Measurements from ENCODE around the gene WFDC1.

The WFDC1 gene

DNA sequence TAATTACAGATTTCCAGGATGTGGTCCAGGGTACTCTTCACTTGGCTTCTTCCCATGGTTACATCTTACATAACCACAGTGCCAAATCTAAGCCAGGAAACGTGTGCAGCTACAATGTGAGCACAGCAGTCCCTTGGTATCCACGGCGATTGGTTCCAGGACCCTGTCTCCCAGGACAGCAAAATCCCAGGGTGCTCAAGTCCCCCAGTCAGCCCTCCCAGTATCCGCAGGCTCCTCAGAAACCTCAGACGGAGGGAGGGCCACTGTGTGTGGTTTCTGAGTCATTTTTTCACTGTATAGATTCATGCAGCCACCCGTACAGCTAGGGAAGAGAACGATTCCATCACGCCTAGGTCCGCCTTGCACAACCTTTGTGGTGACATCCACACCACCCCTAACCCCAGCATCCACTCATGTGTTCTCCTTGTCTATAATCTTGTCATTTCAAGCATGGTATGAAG is 62.5 kb downstream of the WFDC1 start:
- no peak for DNase-seq

DNA sequence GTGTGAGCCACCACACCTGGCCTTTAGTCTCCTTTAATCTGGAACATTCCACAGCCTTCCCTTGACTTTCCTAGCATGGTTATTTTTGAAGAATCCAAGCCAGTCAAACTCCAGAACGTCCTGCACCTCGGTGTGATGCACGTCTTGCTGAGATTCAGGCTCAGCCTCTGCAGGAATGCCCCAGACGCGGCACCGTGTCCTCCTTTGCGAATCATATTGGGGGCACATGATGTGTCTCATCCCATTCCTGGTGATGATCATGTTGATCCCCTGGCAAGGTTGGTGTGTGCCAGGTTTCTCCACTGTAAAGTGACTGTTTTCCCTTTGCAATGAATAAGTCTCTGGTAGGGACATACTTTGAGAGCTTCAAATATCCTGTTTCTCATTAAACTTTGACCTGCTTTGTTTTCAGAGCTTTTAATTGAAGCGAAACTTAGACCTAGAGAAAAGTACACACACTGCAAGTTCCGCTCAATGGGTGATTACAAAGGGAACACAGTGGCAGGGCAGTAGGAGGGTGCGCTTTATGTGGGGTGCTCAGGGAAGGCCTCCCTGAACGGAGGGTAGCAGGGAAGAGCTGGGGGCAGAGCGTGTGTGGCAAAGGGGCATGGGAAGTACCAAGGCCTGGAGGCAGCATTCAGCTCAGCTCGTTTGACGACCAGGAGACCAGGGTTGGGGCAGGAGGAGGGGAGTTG is 64.1 kb downstream of the WFDC1 start:
- DNase-seq: no peak

DNA sequence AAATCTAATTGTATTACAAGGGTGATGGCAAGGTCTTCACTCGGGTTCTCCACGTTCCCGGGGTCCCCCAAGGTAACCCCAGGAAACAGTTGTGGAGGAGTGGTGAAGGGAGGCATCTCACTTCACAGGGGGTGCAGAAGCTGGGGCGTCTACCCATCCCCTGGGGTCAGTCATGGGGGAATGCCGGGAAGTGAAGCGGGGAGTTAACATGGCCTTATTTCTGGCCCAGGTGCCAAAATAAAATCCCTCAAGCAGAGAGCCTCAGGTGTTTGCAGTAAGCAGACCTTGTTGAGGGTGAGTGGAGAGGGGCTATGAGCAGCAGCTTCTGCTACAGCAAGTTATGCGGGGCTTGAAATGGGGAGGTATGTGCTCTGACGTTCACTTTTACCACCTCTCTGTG is 64.6 kb downstream of the WFDC1 start:
- no peak for DNase-seq

DNA sequence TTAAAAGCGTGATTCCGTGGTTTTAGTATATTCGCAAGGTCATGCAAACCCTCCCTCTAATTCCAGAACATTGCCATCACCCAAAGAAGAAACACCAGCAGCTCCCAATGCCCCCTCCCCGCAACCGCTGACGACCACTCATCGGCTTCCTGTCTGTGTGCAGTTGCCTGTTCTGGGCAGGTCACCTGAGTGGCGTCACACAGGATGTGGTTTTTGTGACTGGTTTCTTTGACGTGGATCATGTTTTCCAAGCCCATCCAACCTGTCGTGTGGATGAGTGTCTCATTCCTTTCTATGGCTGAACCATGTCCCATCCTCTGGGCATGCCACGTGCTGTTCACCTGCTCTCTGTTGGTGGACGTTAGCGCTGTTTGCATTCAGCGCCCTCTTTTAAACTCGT is 65.5 kb downstream of the WFDC1 start:
- no peak for DNase-seq

DNA sequence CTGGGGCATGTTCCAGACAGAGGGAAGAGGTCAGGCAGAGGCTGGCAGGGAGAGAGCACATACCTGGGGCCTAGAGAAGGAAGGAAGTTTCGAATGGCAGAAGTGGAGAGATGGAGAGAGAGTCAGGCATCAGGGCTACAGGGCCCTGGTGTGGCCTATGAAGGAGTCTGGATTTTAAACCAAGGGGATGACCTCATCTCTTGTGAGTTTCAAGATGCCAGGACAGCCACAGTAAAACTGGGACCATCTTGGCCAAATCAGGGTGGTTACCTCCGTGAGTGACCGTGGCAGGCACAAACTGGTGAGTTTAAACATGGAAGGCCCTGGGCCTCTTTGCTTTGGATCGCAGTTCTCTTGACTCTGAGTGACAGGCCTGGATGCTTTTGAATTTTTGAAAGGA is 66.1 kb downstream of the WFDC1 start:
- DNase-seq: no peak

DNA sequence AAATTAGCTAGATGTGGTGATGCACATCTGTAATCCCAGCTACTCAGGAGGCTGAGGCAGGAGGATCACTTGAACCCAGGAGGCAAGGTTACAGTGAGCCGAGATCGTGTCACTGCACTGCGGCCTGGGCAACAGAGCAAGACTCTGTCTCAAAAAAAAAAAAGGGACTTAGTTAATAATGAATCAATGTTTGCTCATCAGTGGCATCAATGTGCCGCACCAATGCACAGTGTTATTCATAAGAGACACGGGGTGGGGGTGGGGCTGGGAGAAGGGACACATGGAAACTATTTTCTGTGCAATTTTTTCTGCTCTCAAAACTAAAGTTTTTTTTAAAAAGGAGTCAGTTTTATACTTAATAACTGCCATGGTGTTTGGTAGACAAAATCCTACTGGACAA is 66.9 kb downstream of the WFDC1 start:
- no peak for DNase-seq

DNA sequence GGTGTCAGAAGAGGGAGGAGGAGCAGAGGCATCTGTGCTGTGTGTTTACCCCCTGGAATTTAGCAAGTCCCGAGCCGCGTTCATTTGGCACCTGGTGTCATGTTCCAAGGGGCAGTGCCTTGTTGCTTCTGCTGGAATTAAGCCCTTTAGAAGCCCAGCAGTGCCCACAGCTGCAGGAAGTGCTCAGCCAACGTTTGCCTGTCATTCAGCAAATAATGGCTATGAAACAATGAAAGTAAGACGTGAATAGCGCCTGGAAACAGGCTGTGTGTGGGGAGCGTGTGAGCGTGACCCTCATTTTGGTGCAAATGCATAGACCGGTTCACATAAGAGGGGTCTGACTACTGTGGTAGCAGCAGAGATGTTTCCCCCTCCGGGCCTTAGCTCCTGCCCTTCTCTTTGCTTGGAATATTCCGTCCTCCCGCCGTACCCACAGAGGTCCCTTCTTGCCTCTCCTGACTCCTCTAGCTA is 67.8 kb downstream of the WFDC1 start:
- peak; percentile 54 for DNase-seq

DNA sequence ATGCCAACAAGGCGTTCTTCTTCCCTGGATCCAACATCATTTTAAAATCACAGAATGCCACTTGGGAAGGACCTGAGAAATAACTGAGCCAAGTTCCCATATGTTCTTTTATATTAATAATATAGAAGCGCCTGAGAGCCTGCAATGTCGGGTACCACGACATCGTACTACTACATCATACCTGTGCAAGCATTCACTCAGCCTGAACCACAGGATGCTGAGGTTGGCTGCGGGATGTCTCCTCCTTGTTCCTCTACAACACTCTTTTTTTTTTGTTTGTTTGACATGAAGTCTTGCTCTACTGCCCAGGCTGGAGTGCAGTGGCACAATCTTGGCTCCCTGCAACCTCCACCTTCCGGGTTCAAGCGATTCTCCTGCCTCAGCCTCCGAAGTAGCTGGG is 71.5 kb downstream of the WFDC1 start:
- DNase-seq: no peak

DNA sequence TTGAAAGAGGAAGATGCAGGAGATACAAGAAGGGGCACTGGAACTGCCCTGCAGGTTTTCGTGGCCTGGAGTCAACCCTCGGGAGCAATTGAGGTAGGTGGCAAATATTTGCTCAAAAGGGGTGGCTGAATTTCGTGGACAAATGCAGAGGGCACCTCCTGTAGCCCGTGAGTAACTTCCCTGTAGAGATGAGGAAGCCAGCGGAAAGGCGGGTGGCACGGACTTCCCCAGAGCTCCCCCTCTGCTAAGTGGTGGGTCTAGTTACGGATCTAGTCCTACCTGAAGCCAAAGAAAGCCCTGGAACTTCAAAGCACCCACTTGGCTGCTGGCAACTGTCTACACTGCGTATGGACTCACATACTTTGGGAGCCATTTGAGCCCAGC is 72.6 kb downstream of the WFDC1 start:
- no peak for DNase-seq

DNA sequence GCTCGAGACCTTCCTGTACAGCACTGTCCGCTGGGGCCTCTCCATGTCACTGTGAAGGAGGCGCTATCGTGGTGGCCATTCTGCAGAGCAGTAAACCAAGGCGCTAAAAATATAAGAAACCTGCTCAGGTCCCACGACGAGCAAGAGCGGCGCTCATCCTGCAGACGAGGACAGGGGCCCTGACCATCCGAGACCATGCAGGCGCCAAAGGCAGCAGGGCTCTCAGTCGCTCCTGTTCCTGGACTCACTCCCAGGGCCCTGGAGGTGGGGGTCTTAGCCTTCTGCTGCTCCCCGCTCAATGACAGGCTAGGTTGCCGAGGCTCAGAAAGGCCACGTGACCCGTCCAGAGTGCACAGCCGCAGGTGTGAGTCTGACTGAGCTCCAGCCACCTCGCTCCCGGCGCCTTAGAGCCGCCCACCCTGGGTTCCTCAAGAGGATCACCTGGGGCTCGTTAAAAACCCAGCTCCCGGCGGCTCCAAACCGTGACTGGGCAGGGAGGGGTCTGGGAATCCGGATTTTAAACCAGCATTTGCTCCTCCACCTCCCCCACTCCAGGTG is 73.2 kb downstream of the WFDC1 start:
- no peak for DNase-seq

DNA sequence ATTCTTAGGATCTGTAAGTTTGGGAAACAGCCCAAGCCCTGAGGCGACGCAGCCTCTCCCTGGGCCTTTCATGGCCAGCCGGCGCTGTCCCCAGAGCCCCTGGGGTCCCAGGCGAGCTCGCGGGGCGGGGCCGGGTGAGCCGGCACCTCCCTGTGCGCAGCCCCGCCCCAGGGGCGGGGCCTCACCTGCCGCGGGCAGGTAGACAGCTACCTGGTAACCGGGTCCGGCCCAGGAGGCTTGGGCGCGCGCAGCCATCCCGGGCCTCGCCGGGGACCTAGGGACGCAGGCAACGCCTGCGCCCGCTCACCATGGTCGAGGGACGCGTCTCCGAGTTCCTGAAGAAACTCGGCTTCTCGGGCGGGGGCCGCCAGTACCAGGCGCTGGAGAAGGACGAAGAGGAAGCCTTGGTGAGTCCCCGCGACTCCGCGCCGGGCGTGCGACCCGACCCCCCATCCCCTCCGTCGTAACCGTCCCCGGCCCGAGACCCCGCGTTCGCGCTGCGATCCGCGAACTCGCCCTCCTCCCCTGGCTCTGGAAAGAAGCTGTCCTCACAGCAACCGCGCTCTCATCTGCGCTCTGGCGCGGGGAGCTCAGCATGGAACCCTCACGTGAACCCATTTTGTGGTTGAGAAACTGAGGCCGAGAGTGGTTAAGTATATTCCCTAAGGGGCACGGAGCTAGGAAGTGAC is 73.8 kb downstream of the WFDC1 start, which contains the start of gene ATP2C2:
ATP2C2 (plus strand) TSS at position 231 of the 689 bp plus-strand sequence; CDS start at position 309, 78 bp downstream.
- DNase-seq: no peak

DNA sequence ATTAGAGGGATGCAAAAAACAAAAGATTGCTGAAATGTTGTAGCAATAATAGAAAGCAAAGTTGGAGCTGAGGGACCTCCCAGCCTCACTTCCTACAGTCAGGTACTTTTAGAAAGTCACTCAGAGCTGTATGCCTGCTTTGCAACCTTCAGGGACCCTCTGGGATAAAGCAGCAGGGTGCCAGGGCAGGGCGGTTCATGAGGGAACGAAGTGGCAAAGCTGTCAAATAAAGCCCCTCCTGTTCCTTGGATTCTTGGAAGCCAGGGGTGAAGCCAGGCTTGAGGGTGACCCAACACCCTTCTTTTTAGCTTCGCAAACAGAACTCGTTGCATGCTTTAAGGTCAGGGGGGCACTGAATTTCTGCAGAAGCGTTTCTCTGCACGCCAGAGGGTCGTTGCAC is 74.4 kb downstream of the WFDC1 start:
- DNase-seq: no peak

DNA sequence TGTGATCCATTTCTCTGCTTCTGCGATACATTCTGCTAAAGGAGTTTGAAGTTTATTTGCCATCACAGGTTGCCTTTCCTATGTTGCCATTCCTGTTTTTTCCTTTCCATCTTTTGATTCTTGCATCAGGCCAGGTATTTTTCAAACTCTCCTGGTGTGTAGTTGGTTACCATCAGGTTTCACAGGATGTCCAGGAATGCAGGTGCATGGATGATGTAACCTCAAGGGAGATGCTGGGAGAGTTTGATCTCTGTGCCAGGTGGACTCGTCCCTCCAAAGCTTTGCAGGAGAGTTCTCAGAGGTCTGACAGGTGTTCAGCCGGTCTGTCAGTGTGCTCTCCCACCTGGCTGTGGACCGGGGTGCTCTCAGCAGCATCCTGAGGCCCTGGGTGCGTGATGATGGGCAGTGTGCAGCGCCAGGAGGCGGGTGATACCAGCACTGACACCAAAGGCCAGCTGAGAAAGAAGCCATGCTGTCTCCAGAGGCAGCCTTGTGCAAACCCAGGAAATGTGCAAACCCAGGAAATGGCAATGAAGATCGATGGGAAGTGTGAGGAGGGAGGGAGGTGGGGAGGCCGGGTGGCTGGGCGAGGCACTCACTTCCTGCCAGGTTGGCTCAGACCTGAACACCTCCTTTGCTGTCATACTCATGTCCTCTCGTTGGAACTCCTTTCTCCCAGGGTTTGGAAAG is 75.4 kb downstream of the WFDC1 start:
- no peak for DNase-seq

DNA sequence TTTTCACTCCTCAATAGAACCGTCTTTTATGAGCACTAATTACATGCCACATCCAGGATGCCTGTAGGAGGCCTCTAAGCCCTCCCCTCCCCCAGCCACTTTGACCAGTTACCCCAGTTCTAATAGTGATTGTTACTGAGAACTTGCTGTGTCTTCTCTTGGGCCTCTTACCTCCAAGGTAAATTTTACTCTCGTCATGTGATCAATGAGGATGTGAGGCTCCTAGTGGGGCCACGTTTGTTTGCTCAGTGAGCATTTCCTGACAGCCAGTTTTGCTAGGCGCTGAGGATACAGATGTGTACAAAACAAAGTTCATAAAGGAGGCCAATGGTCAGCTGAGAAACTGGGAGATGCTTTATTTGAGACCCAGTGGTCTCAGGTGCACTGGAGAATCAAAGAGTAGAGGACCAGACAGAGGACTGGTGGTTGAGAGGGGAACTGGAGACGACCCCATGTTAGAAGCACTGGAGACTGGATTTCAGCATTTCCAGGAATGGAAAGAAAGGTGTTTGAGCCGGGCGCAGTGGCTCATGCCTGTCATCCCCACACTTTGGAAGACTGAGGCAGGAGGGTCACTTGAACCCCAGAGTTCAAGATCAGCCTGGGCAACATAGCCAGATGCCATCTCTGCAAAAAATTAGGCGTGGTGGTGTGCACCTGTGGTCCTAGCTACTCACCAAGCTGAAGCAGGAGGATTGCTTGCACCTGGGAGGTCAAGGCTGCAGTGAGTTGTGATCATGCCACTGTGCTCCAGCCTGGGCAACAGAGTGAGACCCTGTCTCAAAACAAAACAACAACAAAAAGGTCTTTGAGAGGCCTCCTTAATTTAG is 76.3 kb downstream of the WFDC1 start:
- DNase-seq: no peak

DNA sequence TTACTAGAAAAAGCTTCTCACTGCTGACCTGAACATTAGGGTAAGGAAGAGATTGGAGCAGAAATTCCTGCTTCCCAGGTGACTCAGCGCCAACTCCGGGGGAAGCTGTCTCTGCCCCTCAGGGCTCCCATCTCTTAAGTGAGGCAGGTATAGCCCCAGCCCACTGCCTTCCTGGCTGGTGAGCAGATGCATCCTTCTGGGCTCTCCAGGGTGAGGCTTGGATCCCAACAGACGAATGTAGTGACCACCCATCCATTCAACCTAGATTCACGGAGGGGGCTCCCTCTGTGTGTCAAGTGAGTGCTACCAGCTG is 76.8 kb downstream of the WFDC1 start:
- no peak for DNase-seq

DNA sequence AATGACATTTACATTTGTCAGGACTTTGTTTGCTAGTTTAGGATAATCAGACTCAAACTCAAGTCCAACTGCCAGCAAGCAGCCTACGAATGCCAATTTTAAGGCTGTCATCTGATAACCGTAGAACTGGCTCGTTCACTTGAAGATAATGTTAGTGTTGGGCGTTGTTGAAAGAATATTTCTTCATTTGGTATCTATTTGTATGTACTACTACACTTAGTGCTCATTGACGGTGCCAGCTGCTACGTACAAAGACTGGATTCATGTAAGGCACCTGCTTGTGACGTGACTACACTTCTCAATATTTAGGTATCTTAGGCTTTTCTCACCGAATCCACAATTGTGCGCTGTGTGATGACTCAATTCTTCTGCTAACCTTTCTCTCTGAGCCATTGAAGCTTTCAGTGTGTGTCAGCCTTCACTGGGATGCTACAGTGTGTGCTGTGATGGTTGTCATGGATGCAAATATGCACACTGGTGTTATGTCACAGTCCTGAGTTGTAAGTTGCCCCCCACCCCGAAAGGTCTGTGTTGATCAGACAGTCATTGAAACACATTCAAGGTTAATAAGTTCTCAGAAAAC is 79.3 kb downstream of the WFDC1 start:
- no peak for DNase-seq

DNA sequence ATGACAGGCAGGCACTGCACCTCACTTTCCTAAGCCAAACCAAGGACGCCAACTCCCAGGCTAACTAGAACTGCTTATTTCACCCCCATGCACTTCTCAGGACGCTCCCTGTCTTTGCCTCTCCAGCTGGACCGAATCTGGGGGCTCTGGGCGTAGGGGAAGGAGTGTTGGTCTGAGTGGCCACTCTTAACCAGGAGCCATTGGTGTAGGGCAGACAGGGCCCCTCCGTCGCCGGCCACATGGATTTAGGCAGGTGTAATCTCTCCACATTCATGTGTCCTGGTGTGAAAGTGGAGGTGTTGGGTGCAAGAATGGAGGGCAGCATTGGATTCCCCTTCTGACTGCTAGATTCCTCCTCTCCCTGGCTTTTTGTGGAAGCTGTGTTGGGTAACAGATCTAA is 83.4 kb downstream of the WFDC1 start:
- no peak for DNase-seq

DNA sequence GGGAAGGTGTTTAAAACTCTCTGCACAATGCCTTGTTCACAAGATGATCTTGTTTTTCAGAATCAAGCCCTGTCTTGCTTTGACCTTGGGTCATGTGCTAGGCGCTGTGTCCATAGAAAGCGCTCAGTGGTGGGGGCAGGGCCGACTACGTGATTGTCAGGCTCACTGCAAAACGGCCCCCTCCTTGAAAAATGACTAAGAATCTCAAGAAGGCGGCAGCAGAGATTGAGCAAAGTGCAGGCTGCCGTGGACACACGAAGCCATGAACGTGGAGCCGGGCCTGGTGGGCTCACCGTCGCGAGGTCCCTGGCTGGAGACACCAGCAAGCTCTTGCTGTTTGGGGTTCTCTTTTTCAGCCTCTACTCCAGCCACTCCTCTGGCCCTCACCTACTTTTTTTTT is 83.9 kb downstream of the WFDC1 start:
- DNase-seq: no peak

DNA sequence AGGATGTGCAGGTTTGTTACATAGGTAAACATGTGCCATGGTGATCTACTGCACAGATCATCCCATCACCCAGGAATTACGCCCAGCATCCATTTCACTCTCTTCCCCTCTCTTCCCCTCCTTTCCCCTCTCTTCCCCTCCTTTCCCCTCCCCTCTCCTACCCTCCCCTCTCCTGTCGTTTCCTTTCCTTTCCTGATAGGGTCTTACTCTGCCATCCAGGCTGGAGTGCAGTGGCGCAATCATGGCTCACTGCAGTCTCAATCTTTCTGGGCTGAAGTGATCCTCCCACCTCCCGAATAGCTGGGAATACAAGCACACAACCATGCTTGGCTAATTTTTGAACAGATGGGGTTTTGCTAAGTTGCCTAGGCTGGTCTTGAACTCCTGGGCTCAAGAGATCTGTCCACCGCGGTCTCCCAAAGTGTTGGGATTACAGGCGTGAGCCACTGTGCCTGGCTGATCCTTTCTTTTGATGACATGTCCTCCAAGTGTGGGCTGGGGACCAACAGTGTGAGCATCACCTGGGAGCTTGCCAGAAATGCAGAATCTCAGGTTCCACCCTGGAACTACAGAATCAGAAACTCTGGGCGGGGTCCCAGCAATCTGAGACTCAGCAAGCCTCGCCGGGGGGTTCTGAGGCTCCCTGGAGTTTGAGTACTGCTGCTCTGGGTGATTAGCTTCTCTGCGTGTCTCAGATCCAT is 84.5 kb downstream of the WFDC1 start:
- no peak for DNase-seq
